Fibroblast of mammary gland (primary cell): ENCODE results near the gene OR52A5.
A peak's percentile ranks its signal among the peaks of the same experiment; 100 is the strongest.

Experiments
- DNase-seq: peaks from one replicate; pipeline ENCODE4 v3.0.0-alpha.2; 2010; ENCODE audit warnings: low read depth
- H3K4me3 ChIP-seq: 2 replicates; pipeline ENCODE4 v1.5.1; 2011; ENCODE audit warnings: low read depth, mild to moderate bottlenecking, low read length, moderate library complexity; ENCODE audit not compliant: control insufficient read depth
- CTCF ChIP-seq: conservative IDR thresholded peaks from 2 replicates; pipeline ENCODE4 v1.5.1; 2011; ENCODE audit warnings: low read depth, low read length, inconsistent platforms; ENCODE audit not compliant: control insufficient read depth, insufficient read depth

The OR52A5 gene

DNA sequence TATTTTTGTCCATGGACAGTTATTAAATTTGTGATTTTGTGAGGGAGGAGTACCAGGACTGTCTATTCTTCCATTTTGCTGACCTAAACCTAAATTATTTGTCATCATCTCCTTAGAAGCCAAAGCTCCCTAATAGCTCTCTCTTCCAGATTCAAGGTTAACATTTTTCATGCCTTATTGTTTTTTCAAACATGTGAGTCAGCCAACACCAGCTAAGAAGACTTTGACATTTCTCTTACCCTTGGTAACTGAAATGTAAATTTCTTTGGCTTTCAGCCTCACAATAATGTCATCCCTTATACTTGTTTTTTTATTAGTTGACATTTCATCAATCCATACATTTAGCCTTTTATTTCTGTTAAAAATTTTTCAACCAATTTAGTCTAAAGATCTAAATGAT lies 49.6 kb downstream of the OR52A5 start:
- no peak for TF ChIP-seq CTCF
- H3K4me3 ChIP-seq = no peak overlapping the region
- DNase-seq = peak; percentile 1

- no peak overlapping the region for H3K4me3 ChIP-seq
- no peak for TF ChIP-seq CTCF
- DNase-seq = no peak
Measured at GRCh38 chr11:5083602-5084001, 54.6 kb downstream of the OR52A5 start.

DNA sequence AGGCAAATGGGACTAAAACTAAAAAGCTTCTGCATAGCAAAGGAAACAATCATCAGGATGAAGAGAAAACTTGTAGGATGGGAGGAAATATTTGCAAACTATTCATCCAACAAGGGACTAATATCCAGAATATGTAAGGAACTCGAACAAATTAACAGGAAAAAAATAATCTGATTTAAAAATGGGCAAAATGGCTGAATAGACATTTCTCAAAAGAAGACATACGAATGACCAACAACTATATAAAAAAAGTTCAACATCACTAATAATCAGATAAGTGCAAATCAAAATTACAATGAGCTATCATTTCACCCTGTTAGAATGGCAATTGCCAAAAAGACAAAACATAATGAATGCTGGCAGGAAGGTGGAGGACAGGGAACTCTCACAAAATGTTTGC lies 56.8 kb downstream of the OR52A5 start:
- no peak overlapping the region for H3K4me3 ChIP-seq
- no peak for DNase-seq
- TF ChIP-seq CTCF = no peak
